WTC11 (cell line): ENCODE results near the gene TMEM204. TPM values are rescaled to one million over a fixed set of nuclear protein-coding genes. Genes with fewer than 3 reads are reported as not detected.

Source experiments
- ATAC-seq: fragments of 200-7000 bp; cut with Tn5 transposase; 2 replicates; pipeline ENCODE4 v1.10.0; 2021; ENCODE audit warnings: mild to moderate bottlenecking, moderate library complexity
- CTCF ChIA-PET: fragments of 300-600 bp; sonication (Branson Sonifier 250); formaldehyde crosslinking; loops from one replicate; lab custom pipeline; 2021; ENCODE audit warnings: antibody characterized with exemption; lab: Charles Lee
- POLR2A ChIA-PET: fragments of 350-600 bp; sonication (Branson Sonifier 250); formaldehyde crosslinking; loops from one replicate; lab custom pipeline; 2021; ENCODE audit warnings: antibody characterized with exemption; lab: Charles Lee
- DNase-seq: peaks from one replicate; pipeline ENCODE4 v3.0.0; 2021; ENCODE audit warnings: low spot score
- H3K27ac Mint-ChIP-seq: 2 replicates; pipeline ENCODE4 v1.8.0; 2021; ENCODE audit warnings: mixed read lengths
- H3K27me3 Mint-ChIP-seq: 2 replicates; pipeline ENCODE4 v1.8.0; 2021; ENCODE audit warnings: low read depth, mild to moderate bottlenecking, moderate library complexity, mixed read lengths
- H3K36me3 Mint-ChIP-seq: 2 replicates; pipeline ENCODE4 v1.8.0; 2021; ENCODE audit warnings: mixed read lengths
- H3K4me1 Mint-ChIP-seq: 2 replicates; pipeline ENCODE4 v1.8.0; 2022; ENCODE audit warnings: mixed read lengths
- H3K4me3 Mint-ChIP-seq: 2 replicates; pipeline ENCODE4 v1.8.0; 2021; ENCODE audit warnings: mild to moderate bottlenecking, moderate library complexity, mixed read lengths
- H3K9me3 Mint-ChIP-seq: 2 replicates; pipeline ENCODE4 v1.8.0; 2021; ENCODE audit warnings: mixed read lengths
- CREB1 ChIP-seq: sonication (generic); formaldehyde crosslinking; IDR thresholded peaks from 2 replicates; pipeline ENCODE4 v1.8.0; 2023; ENCODE audit warnings: mild to moderate bottlenecking, missing genetic modification reagents
- CREM ChIP-seq: sonication (generic); formaldehyde crosslinking; IDR thresholded peaks from 2 replicates; pipeline ENCODE4 v1.8.1; 2022; ENCODE audit warnings: mild to moderate bottlenecking, missing genetic modification reagents, moderate library complexity
- HMGXB4 ChIP-seq: sonication (generic); formaldehyde crosslinking; IDR thresholded peaks from 2 replicates; pipeline ENCODE4 v1.8.1; 2023; ENCODE audit warnings: mild to moderate bottlenecking, moderate library complexity, missing genetic modification reagents
- IRF1 ChIP-seq: sonication (generic); formaldehyde crosslinking; IDR thresholded peaks from 2 replicates; pipeline ENCODE4 v1.8.0; 2023; ENCODE audit warnings: missing genetic modification reagents
- JUN ChIP-seq: sonication (generic); formaldehyde crosslinking; IDR thresholded peaks from 2 replicates; pipeline ENCODE4 v1.8.0; 2023; ENCODE audit warnings: mild to moderate bottlenecking, missing genetic modification reagents
- KAT7 ChIP-seq: sonication (generic); formaldehyde crosslinking; IDR thresholded peaks from 2 replicates; pipeline ENCODE4 v1.8.1; 2023; ENCODE audit warnings: missing genetic modification reagents, mild to moderate bottlenecking, borderline replicate concordance
- MYBL2 ChIP-seq: sonication (generic); formaldehyde crosslinking; IDR thresholded peaks from 2 replicates; pipeline ENCODE4 v1.8.1; 2023; ENCODE audit warnings: mild to moderate bottlenecking, moderate library complexity, missing genetic modification reagents
- NR2C2 ChIP-seq: sonication (generic); formaldehyde crosslinking; IDR thresholded peaks from 2 replicates; pipeline ENCODE4 v1.8.0; 2022; ENCODE audit warnings: mild to moderate bottlenecking, missing genetic modification reagents
- RELA ChIP-seq: sonication (generic); formaldehyde crosslinking; IDR thresholded peaks from 2 replicates; pipeline ENCODE4 v1.8.1; 2022; ENCODE audit warnings: missing genetic modification reagents, mild to moderate bottlenecking, borderline replicate concordance
- TCF7 ChIP-seq: sonication (generic); formaldehyde crosslinking; IDR thresholded peaks from 2 replicates; pipeline ENCODE4 v1.8.0; 2022; ENCODE audit warnings: mild to moderate bottlenecking, low read depth, missing genetic modification reagents, moderate library complexity
- TEAD4 ChIP-seq: sonication (generic); formaldehyde crosslinking; IDR thresholded peaks from 2 replicates; pipeline ENCODE4 v1.8.0; 2022; ENCODE audit warnings: mild to moderate bottlenecking, missing genetic modification reagents
- ZNF138 ChIP-seq: sonication (generic); formaldehyde crosslinking; conservative IDR thresholded peaks from 2 replicates; pipeline ENCODE4 v1.8.1; 2022; ENCODE audit warnings: mild to moderate bottlenecking, moderate library complexity, missing genetic modification reagents
- ZNF281 ChIP-seq: sonication (generic); formaldehyde crosslinking; IDR thresholded peaks from 2 replicates; pipeline ENCODE4 v1.8.0; 2023; ENCODE audit warnings: mild to moderate bottlenecking, missing genetic modification reagents
- ZNF416 ChIP-seq: fragments of 250-450 bp; sonication (Bioruptor Pico); IDR thresholded peaks from 2 replicates; pipeline ENCODE4 v1.9.0; 2021; ENCODE audit warnings: mild to moderate bottlenecking, inconsistent platforms
- total RNA-seq: library from RNA; stranded (reverse); gene quantifications from 3 replicates; pipeline ENCODE4 v1.2.3, GENCODE V29; 2021
- TF ChIP-seq, protein P1 (sequence below): sonication (generic); formaldehyde crosslinking; IDR thresholded peaks from 2 replicates; pipeline ENCODE4 v1.8.1; 2022; ENCODE audit warnings: mild to moderate bottlenecking, moderate library complexity, missing genetic modification reagents
- TF ChIP-seq, protein P2 (sequence below): sonication (generic); formaldehyde crosslinking; IDR thresholded peaks from 2 replicates; pipeline ENCODE4 v1.8.0; 2022; ENCODE audit warnings: missing genetic modification reagents
- TF ChIP-seq, protein P3 (sequence below): sonication (generic); formaldehyde crosslinking; conservative IDR thresholded peaks from 2 replicates; pipeline ENCODE4 v1.8.1; 2022; ENCODE audit warnings: mild to moderate bottlenecking, missing genetic modification reagents

The TMEM204 gene
- total RNA-seq, 1 experiment from 2014 or later = 0.35 TPM

DNA sequence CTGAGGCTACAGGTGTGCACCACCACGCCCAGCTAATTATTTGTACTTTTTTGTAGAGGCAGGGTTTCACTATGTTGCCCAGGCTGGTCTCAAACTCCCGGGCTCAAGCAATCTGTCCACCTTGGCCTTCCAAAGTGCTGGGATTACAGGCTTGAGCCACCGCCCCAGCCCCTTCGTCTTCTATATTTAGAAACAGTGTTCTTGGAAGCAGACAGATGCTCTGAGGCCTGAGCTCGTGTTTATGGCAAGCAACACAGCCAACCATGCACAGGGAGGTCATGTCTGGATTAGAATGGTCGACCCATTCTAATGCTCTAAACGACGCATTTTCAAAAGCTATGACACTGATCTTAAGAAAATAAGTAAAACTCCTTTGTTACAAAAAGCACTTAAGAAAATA is 16.6 kb downstream of the TMEM204 start:
- ChIA-PET POLR2A (no interaction called here), CTCF (no interaction called here)
- ATAC-seq (no peak), DNase-seq (no peak)
- TF ChIP-seq CREM (CRISPR knock-in tag) (no peak), MYBL2 (CRISPR knock-in tag) (no peak), IRF1 (no peak), TEAD4 (CRISPR knock-in tag) (no peak), ZNF416 (CRISPR knock-in tag) (no peak), JUN (CRISPR knock-in tag) (no peak), HMGXB4 (CRISPR knock-in tag) (no peak), ZNF138 (no peak), ZNF281 (CRISPR knock-in tag) (no peak), KAT7 (no peak), NR2C2 (CRISPR knock-in tag) (no peak), TCF7 (no peak), CREB1 (CRISPR knock-in tag) (no peak)
- TF ChIP-seq, protein P1, sequence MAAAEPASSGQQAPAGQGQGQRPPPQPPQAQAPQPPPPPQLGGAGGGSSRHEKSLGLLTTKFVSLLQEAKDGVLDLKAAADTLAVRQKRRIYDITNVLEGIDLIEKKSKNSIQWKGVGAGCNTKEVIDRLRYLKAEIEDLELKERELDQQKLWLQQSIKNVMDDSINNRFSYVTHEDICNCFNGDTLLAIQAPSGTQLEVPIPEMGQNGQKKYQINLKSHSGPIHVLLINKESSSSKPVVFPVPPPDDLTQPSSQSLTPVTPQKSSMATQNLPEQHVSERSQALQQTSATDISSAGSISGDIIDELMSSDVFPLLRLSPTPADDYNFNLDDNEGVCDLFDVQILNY (CRISPR knock-in tag) = no peak
- TF ChIP-seq, protein P2, sequence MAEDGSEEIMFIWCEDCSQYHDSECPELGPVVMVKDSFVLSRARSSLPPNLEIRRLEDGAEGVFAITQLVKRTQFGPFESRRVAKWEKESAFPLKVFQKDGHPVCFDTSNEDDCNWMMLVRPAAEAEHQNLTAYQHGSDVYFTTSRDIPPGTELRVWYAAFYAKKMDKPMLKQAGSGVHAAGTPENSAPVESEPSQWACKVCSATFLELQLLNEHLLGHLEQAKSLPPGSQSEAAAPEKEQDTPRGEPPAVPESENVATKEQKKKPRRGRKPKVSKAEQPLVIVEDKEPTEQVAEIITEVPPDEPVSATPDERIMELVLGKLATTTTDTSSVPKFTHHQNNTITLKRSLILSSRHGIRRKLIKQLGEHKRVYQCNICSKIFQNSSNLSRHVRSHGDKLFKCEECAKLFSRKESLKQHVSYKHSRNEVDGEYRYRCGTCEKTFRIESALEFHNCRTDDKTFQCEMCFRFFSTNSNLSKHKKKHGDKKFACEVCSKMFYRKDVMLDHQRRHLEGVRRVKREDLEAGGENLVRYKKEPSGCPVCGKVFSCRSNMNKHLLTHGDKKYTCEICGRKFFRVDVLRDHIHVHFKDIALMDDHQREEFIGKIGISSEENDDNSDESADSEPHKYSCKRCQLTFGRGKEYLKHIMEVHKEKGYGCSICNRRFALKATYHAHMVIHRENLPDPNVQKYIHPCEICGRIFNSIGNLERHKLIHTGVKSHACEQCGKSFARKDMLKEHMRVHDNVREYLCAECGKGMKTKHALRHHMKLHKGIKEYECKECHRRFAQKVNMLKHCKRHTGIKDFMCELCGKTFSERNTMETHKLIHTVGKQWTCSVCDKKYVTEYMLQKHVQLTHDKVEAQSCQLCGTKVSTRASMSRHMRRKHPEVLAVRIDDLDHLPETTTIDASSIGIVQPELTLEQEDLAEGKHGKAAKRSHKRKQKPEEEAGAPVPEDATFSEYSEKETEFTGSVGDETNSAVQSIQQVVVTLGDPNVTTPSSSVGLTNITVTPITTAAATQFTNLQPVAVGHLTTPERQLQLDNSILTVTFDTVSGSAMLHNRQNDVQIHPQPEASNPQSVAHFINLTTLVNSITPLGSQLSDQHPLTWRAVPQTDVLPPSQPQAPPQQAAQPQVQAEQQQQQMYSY (CRISPR knock-in tag) = no peak
- TF ChIP-seq, protein P3, sequence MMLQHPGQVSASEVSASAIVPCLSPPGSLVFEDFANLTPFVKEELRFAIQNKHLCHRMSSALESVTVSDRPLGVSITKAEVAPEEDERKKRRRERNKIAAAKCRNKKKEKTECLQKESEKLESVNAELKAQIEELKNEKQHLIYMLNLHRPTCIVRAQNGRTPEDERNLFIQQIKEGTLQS (CRISPR knock-in tag) = no peak
- Mint-ChIP-seq H3K4me3 (no peak overlapping the region), H3K27ac (no peak overlapping the region), H3K4me1 (no peaks in the 10 kb centered on the region), H3K9me3 (no peaks in the 10 kb centered on the region), H3K27me3 (no peaks in the 10 kb centered on the region; the same call in 1 of the 2 replicates), H3K36me3 (no peaks in the 10 kb centered on the region)

DNA sequence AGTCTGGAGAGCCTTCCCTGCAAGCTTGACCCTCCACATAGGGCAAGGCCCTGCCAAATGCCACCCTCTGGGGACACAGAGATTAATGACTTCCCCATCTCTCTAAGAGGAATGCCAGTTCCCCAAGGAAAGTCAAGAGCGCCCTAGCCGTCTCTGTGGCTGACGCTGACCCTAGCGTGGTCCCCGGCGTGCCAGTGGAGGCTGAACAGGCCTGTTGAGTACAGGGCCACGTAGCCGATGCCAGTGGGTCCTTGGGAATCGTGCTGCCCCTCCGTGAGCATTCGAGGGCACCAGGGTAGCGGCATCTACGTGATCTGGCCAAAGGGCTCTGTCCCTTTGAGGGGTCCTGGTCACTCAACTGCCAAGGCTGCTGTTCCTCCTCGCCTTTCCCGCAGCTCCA is 17.2 kb downstream of the TMEM204 start:
- DNase-seq (no peak), ATAC-seq (no peak)
- Mint-ChIP-seq H3K27ac (no peak overlapping the region), H3K9me3 (no peaks in the 10 kb centered on the region), H3K27me3 (no peaks in the 10 kb centered on the region; the same call in 1 of the 2 replicates), H3K4me3 (no peak overlapping the region), H3K36me3 (no peaks in the 10 kb centered on the region), H3K4me1 (no peaks in the 10 kb centered on the region)
- ChIA-PET CTCF (no interaction called here), POLR2A (no interaction called here)
- TF ChIP-seq CREM (CRISPR knock-in tag) (no peak), JUN (CRISPR knock-in tag) (no peak), RELA (no peak), TEAD4 (CRISPR knock-in tag) (no peak)
- TF ChIP-seq, protein P2 (CRISPR knock-in tag) = no peak
